ENCODE results near the gene PPP1R3G. TPM values are rescaled to one million over a fixed set of nuclear protein-coding genes. Genes with fewer than 3 reads are reported as not detected.

The PPP1R3G gene
- total and polyA plus RNA-seq, 3 donors from 2014 or later: 0.55 to 1.3 (median 0.93) TPM

GRCh38 chr6:5096482-5096881, 11.3 kb downstream of the PPP1R3G start:
- Histone ChIP-seq H3K36me3 (ENCODE audit: low read depth, missing control alignments) (no peaks in the 10 kb centered on the region), H3K9me3 (no peaks in the 10 kb centered on the region), H3K4me3 (no peak overlapping the region), H3K4me1 (no peaks in the 10 kb centered on the region), H3K27me3 (no peaks in the 10 kb centered on the region), H3K27ac (no peak overlapping the region)
- no peak for TF ChIP-seq CTCF (IDR thresholded peaks at IDR 0.05)
- no peak for DNase-seq
- WGBS, 2 donors: 78 to 82% methylated on average over 2 of the region's 2 CpGs
- intact Hi-C loops (cut with DNase I; ENCODE audit: low total_unique reads): no loop called here

GRCh38 chr6:5098501-5099270, 13.5 kb downstream of the PPP1R3G start:
- no peak for DNase-seq
- intact Hi-C loops (cut with DNase I; ENCODE audit: low total_unique reads): no loop called here
- Histone ChIP-seq H3K36me3 (ENCODE audit: low read depth, missing control alignments) (no peaks in the 10 kb centered on the region), H3K27ac (no peak overlapping the region), H3K27me3 (no peaks in the 10 kb centered on the region), H3K9me3 (no peaks in the 10 kb centered on the region), H3K4me3 (no peak overlapping the region), H3K4me1 (no peaks in the 10 kb centered on the region)
- no peak for TF ChIP-seq CTCF (IDR thresholded peaks at IDR 0.05)
- no peak for TF ChIP-seq POLR2A (IDR thresholded peaks at IDR 0.05)
- WGBS, 2 donors: 88 to 92% methylated on average over 14 of the region's 14 CpGs

GRCh38 chr6:5099537-5099936, 14.4 kb downstream of the PPP1R3G start:
- no peak overlapping the region for H3K4me3 ChIP-seq
- TF ChIP-seq POLR2A (IDR thresholded peaks at IDR 0.05) (no peak), CTCF (IDR thresholded peaks at IDR 0.05) (no peak)
- WGBS, 2 donors: 92 to 98% methylated on average over 3 of the region's 3 CpGs
- intact Hi-C loops (cut with DNase I; ENCODE audit: low total_unique reads): no loop called here
- no peaks in the 10 kb centered on the region for H3K27me3 ChIP-seq
- DNase-seq: no peak
- no peaks in the 10 kb centered on the region for H3K4me1 ChIP-seq
- H3K27ac ChIP-seq: no peak overlapping the region
- no peaks in the 10 kb centered on the region for H3K36me3 ChIP-seq (ENCODE audit: low read depth, missing control alignments)
- no peaks in the 10 kb centered on the region for H3K9me3 ChIP-seq

- no peak for TF ChIP-seq CTCF (IDR thresholded peaks at IDR 0.05)
- no peak for TF ChIP-seq POLR2A (IDR thresholded peaks at IDR 0.05)
- 87 to 94% methylated on average over 7 of the region's 7 CpGs for WGBS, 2 donors
- H3K4me1 ChIP-seq: no peaks in the 10 kb centered on the region
- no peaks in the 10 kb centered on the region for H3K36me3 ChIP-seq (ENCODE audit: low read depth, missing control alignments)
- DNase-seq: no peak
- no peak overlapping the region for H3K27ac ChIP-seq
- intact Hi-C loops (cut with DNase I; ENCODE audit: low total_unique reads): no loop called here
- no peaks in the 10 kb centered on the region for H3K27me3 ChIP-seq
- no peaks in the 10 kb centered on the region for H3K9me3 ChIP-seq
- H3K4me3 ChIP-seq: no peak overlapping the region
Measured at GRCh38 chr6:5100806-5101205, 15.7 kb downstream of the PPP1R3G start.

Data from testis (tissue), 3 donors.